Prostate gland (tissue), 2 donors: ENCODE data around the gene ZMYM2. TPM values are rescaled to one million over a fixed set of nuclear protein-coding genes. Genes with fewer than 3 reads are reported as not detected.

Experiments
- DNase-seq: peaks from one replicate; pipeline ENCODE4 v3.0.0-alpha.2; 2019; ENCODE audit warnings: low spot score
- H3K27ac ChIP-seq, 2 donors: fragments of 200-600 bp; sonication (generic); 2 replicates each; pipeline ENCODE4 v1.5.1; 2017 to 2019
- H3K27me3 ChIP-seq: fragments of 200-600 bp; sonication (generic); replicated peaks from 2 replicates; pipeline ENCODE4 v1.5.1; 2019; ENCODE audit not compliant: insufficient read depth
- H3K36me3 ChIP-seq, 2 donors: fragments of 200-600 bp; sonication (generic); 1 replicate in 1 of 2; 2 replicates in 1 of 2; pipeline versions ENCODE4 v1.5.1 to v1.8.1; 2017 to 2019
- H3K4me1 ChIP-seq: fragments of 200-600 bp; sonication (generic); replicated peaks from 2 replicates; pipeline ENCODE4 v1.5.1; 2019
- H3K4me3 ChIP-seq, 2 donors: fragments of 200-600 bp; sonication (generic); 2 replicates each; pipeline ENCODE4 v1.5.1; 2017 to 2019
- H3K9me3 ChIP-seq: fragments of 200-600 bp; sonication (generic); 2 replicates; pipeline ENCODE4 v1.5.1; 2017
- POLR2A ChIP-seq: fragments of 450-650 bp; IDR thresholded peaks from one replicate; pipeline ENCODE4 v1.6.1; 2016; ENCODE audit warnings: antibody characterized with exemption, mild to moderate bottlenecking
- POLR2AphosphoS5 ChIP-seq: sonication (generic); formaldehyde crosslinking; IDR thresholded peaks from one replicate; pipeline ENCODE4 v1.6.1; 2017; ENCODE audit warnings: antibody characterized with exemption
- WGBS: methylation state at CpG from one replicate; pipeline ENCODE4 v1.1.5; 2018; 5-methylcytosine and 5-hydroxymethylcytosine counted together
- intact Hi-C: fragments of 100-400 bp; cut with DNase I; formaldehyde crosslinking; loops from one replicate; pipeline ENCODE4 v1.14.2; 2022
- total RNA-seq, 2 donors: library from RNA; depleted of rRNA; stranded (reverse); fragments of >200 nt; gene quantifications; one replicate each; pipeline ENCODE4 v1.1.0, GENCODE V29; 2016
- TF ChIP-seq, protein P1 (sequence below), 4 experiments: fragments of 200-600 bp in 2 of 4; fragments of 450-650 bp in 2 of 4; sonication (generic) in 2 of 4; IDR thresholded peaks; 1 replicate in 3 of 4; 2 replicates in 1 of 4; pipeline ENCODE4 v1.5.1; 2016 to 2019; ENCODE audit warnings: antibody characterized with exemption in 4 of 4, mild to moderate bottlenecking in 2 of 4, moderate library complexity in 2 of 4

ZMYM2 gene
- total RNA-seq, 2 donors from 2014 or later = 70.7 to 95.6 TPM

DNA sequence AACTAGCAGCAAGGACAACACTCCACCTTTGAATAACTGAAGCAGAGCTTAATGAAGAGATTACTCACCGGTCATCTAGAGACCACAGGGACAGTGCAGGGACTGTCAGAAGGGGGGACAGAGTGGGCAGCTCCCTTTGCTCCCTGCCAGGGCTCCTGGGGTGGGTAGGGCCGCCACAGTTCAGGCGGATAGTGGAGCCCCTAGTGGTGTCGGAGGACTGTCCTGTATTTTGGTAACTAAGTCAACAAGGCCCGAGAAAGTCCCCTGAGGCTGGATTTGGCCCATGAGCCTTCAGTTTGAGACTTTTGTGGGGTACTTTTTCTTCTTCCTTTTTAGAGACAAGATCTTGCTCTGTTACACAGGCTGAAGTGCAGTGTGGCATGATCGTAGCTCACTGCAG is 157.7 kb downstream of the ZMYM2 start:
- H3K27ac ChIP-seq = no peak overlapping the region
- no peaks in the 10 kb centered on the region for H3K27me3 ChIP-seq
- H3K4me1 ChIP-seq = no peaks in the 10 kb centered on the region
- no peak overlapping the region for H3K4me3 ChIP-seq
- no peak for DNase-seq
- TF ChIP-seq POLR2AphosphoS5 = no peak
- TF ChIP-seq, protein P1, sequence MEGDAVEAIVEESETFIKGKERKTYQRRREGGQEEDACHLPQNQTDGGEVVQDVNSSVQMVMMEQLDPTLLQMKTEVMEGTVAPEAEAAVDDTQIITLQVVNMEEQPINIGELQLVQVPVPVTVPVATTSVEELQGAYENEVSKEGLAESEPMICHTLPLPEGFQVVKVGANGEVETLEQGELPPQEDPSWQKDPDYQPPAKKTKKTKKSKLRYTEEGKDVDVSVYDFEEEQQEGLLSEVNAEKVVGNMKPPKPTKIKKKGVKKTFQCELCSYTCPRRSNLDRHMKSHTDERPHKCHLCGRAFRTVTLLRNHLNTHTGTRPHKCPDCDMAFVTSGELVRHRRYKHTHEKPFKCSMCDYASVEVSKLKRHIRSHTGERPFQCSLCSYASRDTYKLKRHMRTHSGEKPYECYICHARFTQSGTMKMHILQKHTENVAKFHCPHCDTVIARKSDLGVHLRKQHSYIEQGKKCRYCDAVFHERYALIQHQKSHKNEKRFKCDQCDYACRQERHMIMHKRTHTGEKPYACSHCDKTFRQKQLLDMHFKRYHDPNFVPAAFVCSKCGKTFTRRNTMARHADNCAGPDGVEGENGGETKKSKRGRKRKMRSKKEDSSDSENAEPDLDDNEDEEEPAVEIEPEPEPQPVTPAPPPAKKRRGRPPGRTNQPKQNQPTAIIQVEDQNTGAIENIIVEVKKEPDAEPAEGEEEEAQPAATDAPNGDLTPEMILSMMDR (IDR thresholded peaks at IDR 0.05) = no peak
- no peak for TF ChIP-seq POLR2A
- no peaks in the 10 kb centered on the region for H3K36me3 ChIP-seq
- intact Hi-C loops = no loop called here
- WGBS = 93% methylated on average over 6 of the region's 6 CpGs
- H3K9me3 ChIP-seq = no peaks in the 10 kb centered on the region

DNA sequence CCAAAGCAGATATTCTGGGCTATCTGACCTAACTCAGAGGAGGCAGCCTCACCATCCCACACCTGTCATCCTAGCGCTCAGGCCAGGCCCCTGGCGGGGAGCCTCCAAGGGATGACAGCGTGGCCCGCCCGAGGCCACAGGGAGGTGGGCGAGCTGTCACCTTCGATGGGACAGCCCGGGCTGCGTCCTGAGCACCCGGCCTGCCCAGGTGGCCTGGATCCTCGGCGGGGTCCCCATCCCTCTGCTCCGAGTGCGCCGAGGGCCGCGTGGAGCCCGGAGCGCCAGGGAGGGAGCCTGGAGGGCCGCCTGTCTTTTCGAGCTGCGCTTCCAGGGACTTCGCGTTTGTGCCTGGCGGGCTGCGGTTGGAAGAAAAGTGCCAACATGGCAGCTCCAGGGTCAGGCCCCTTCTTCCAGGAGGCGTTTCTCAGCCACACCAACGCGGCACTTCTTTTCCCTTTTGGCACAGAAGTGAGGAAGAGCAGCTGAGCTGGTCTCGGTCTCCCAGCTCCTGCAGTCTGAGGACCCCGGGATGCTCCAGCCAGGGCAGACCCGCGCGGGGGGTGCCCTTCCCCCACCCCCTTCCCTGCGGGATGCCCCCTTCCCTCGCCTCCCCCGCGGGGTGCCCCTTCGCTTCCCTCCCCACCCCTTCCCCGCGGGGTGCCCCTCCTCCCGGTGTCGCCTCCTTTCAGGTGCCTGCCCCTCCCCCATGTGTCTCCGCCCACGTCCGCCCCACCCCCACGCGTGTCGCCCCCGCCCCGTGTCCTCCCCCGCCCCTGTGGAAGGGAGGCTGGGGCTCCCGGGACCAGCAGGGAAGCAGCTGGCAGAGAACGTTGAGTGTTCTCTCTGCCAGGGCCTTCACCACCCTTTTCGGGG is 160.0 kb downstream of the ZMYM2 start:
- TF ChIP-seq, protein P1 (IDR thresholded peaks at IDR 0.05) = peak in 1 of 4 experiments; percentile 12
- TF ChIP-seq POLR2AphosphoS5 (no peak), POLR2A (no peak)
- Histone ChIP-seq H3K36me3 (no peaks in the 10 kb centered on the region), H3K4me1 (no peaks in the 10 kb centered on the region), H3K9me3 (no peaks in the 10 kb centered on the region), H3K4me3 (peak overlapping the region; percentile 59 to 64), H3K27ac (peak overlapping the region; percentile 90 to 92), H3K27me3 (no peaks in the 10 kb centered on the region)
- WGBS = 1% methylated on average over 38 of the region's 55 CpGs
- intact Hi-C loops = no loop called here
- DNase-seq = peak; percentile 44

DNA sequence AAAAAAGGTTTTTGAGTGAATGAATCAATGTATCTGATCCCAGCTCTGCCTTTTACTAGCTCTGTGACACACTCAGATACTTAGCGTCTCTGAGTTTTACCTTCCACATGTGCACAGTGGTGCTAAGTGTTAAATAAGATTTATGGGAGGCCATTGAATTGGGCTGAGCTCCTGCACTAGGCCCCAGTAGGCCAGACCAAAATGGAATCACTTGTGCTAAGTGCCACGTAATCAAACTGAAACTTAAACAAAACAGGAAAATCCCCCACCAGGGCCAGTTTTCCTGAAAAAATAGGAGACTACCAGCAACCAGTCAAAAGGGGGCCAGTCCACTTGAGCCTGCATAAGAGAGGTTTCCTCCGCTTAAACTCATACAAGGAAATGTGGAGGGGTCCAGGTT is 161.4 kb downstream of the ZMYM2 start:
- no peak for DNase-seq
- Histone ChIP-seq H3K4me1 (no peaks in the 10 kb centered on the region), H3K27me3 (no peaks in the 10 kb centered on the region), H3K36me3 (no peaks in the 10 kb centered on the region), H3K27ac (peak overlapping the region; percentile 90 to 92), H3K9me3 (no peaks in the 10 kb centered on the region), H3K4me3 (peak overlapping the region in 1 of 2 donors; percentile 24)
- TF ChIP-seq POLR2AphosphoS5 (no peak), POLR2A (no peak)
- TF ChIP-seq, protein P1 (IDR thresholded peaks at IDR 0.05) = no peak
- intact Hi-C loops = loop anchor here (10.0 kb wide), 2 partner anchors 165 to 935 kb away; partner anchors contain the start of gene ZMYM2
- 79% methylated on average over 3 of the region's 3 CpGs for WGBS

DNA sequence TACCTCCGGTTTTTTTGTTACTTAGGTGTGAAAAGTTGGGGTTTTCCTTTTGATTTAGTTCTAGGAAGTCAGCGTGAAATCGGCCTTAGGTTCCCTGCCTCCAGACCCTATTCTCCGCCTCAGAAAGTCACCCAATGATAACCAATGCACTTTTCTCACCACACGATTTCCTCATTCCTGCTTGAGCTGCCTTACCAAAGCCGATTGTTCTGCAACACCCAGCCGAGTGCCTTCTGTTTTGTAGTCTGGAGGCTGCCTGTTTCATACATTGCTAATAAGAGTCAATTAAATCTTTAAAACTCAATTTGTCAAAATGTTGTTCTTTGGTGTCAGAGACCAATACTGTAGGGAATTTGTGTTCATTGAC is 162.6 kb downstream of the ZMYM2 start:
- Histone ChIP-seq H3K27me3 (no peaks in the 10 kb centered on the region), H3K27ac (no peak overlapping the region), H3K36me3 (no peaks in the 10 kb centered on the region), H3K4me3 (peak overlapping the region in 1 of 2 donors; percentile 24), H3K9me3 (no peaks in the 10 kb centered on the region), H3K4me1 (no peaks in the 10 kb centered on the region)
- TF ChIP-seq, protein P1 (IDR thresholded peaks at IDR 0.05) = no peak
- TF ChIP-seq POLR2A = no peak
- no peak for TF ChIP-seq POLR2AphosphoS5
- DNase-seq = no peak
- intact Hi-C loops = loop anchor here (10.0 kb wide), 2 partner anchors 166 to 934 kb away; partner anchors contain the start of gene ZMYM2
- WGBS = 42% methylated on average over 7 of the region's 7 CpGs

DNA sequence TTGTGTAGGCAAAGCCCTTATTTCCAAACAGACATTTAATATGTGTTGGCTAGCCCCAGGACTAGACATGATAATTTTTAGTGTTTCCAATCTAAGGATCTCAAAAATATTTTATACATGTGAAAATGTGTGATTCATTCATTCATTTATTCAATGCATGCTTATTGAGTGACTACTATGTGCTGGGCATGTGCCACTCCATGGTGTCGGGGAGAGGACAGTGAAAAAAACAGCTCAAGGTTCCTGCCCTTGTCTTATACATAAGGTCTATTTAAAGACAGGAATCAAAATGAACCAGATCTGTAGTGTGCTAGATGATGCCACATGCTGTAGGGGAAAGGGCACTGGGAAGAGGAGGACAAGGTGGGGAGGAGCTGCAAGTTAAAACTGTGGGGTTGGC is 165.8 kb downstream of the ZMYM2 start:
- no peak overlapping the region for H3K4me3 ChIP-seq
- no peak for DNase-seq
- intact Hi-C loops = loop anchor here (10.0 kb wide), 2 partner anchors 170 to 930 kb away; partner anchors contain the start of gene ZMYM2
- no peaks in the 10 kb centered on the region for H3K36me3 ChIP-seq
- H3K27ac ChIP-seq = no peak overlapping the region
- no peaks in the 10 kb centered on the region for H3K9me3 ChIP-seq
- no peaks in the 10 kb centered on the region for H3K27me3 ChIP-seq
- WGBS = 93% methylated on average over 1 of the region's 1 CpG
- no peak for TF ChIP-seq POLR2AphosphoS5
- TF ChIP-seq POLR2A = no peak
- TF ChIP-seq, protein P1 (IDR thresholded peaks at IDR 0.05) = no peak
- no peaks in the 10 kb centered on the region for H3K4me1 ChIP-seq
